Neural cell (in vitro differentiated cells): Measurements from ENCODE around the gene ANKRD36. TPM values are rescaled to one million over a fixed set of nuclear protein-coding genes. Genes with fewer than 3 reads are reported as not detected.
"Not testable (repeated sequence)": the region's sequence is repeated elsewhere in the genome, so short reads cannot be mapped to it uniquely, and the experiment has no call there.

ENCODE experiments used
- H2AFZ ChIP-seq: fragments of 200-600, 300-800 bp; sonication (generic), shearing (Covaris generic); 2 replicates; pipeline ENCODE4 v1.6.0; 2014; ENCODE audit warnings: low read depth, mild to moderate bottlenecking, antibody characterized with exemption, low read length, moderate library complexity
- H3F3A ChIP-seq: fragments of 200-600 bp; shearing (Covaris generic); 2 replicates; pipeline ENCODE4 v1.6.1; 2016; ENCODE audit warnings: mild to moderate bottlenecking, moderate library complexity, mixed read lengths, antibody characterized with exemption, low read length; ENCODE audit not compliant: insufficient read depth, poor library complexity, severe bottlenecking
- H3K27ac ChIP-seq: fragments of 200-600, 300-800 bp; sonication (generic), shearing (Covaris generic); 2 replicates; pipeline ENCODE4 v1.5.1; 2014; ENCODE audit warnings: mild to moderate bottlenecking, low read length, moderate library complexity
- H3K27me3 ChIP-seq: fragments of 300-800, 200-600 bp; sonication (generic), shearing (Covaris generic); 2 replicates; pipeline ENCODE4 v1.6.0; 2014; ENCODE audit warnings: mild to moderate bottlenecking, low read depth, low read length, moderate library complexity; ENCODE audit not compliant: insufficient read depth
- H3K36me3 ChIP-seq: fragments of 300-800, 200-600 bp; sonication (generic), shearing (Covaris generic); 2 replicates; pipeline ENCODE4 v1.5.1; 2014; ENCODE audit warnings: mild to moderate bottlenecking, antibody characterized with exemption, low read length, moderate library complexity; ENCODE audit not compliant: insufficient read depth
- H3K4me2 ChIP-seq: fragments of 300-800, 200-600 bp; sonication (generic), shearing (Covaris generic); 2 replicates; pipeline ENCODE4 v1.6.0; 2014; ENCODE audit warnings: mild to moderate bottlenecking, low read length
- H3K4me3 ChIP-seq: fragments of 300-800, 200-600 bp; sonication (generic), shearing (Covaris generic); 2 replicates; pipeline ENCODE4 v1.5.1; 2014; ENCODE audit warnings: mild to moderate bottlenecking, low read length, moderate library complexity
- H3K79me2 ChIP-seq: fragments of 200-600 bp; shearing (Covaris generic); replicated peaks from 2 replicates; pipeline ENCODE4 v1.6.0; 2014; ENCODE audit warnings: mild to moderate bottlenecking, low read length, moderate library complexity; ENCODE audit not compliant: insufficient read depth
- H3K9ac ChIP-seq: fragments of 300-800, 200-600 bp; sonication (generic), shearing (Covaris generic); 2 replicates; pipeline ENCODE4 v1.6.1; 2016; ENCODE audit warnings: mild to moderate bottlenecking, low read length, mixed read lengths
- H3K9me2 ChIP-seq: fragments of 200-600 bp; shearing (Covaris generic); 2 replicates; pipeline ENCODE4 v1.6.1; 2016; ENCODE audit warnings: mild to moderate bottlenecking, low read length, mixed read lengths; ENCODE audit not compliant: insufficient read depth
- H3K9me3 ChIP-seq: fragments of 200-600, 300-800 bp; sonication (generic), shearing (Covaris generic); 2 replicates; pipeline ENCODE4 v1.6.1; 2016; ENCODE audit warnings: mild to moderate bottlenecking, mixed run types, low read length, moderate library complexity, mixed read lengths
- H4K20me1 ChIP-seq: fragments of 200-600 bp; shearing (Covaris generic); 2 replicates; pipeline ENCODE4 v1.6.1; 2016; ENCODE audit warnings: mild to moderate bottlenecking, mixed run types; ENCODE audit not compliant: insufficient read depth
- CTCF ChIP-seq: fragments of 450-650 bp; IDR thresholded peaks from 2 replicates; pipeline ENCODE4 v1.5.1; 2014; ENCODE audit warnings: antibody characterized with exemption, mild to moderate bottlenecking, moderate library complexity; ENCODE audit not compliant: poor library complexity, severe bottlenecking
- EP300 ChIP-seq: fragments of 450-650 bp; conservative IDR thresholded peaks from 2 replicates; pipeline ENCODE4 v1.6.1; 2014; ENCODE audit warnings: antibody characterized with exemption, mild to moderate bottlenecking, moderate library complexity; ENCODE audit not compliant: poor library complexity, severe bottlenecking
- EZH2 ChIP-seq: fragments of 200-600, 300-800 bp; shearing (Covaris generic), sonication (generic); IDR thresholded peaks from 2 replicates; pipeline ENCODE4 v1.6.1; 2014; ENCODE audit warnings: antibody characterized with exemption, low read length, borderline replicate concordance, mild to moderate bottlenecking; ENCODE audit not compliant: insufficient read depth, poor library complexity, severe bottlenecking
- MXI1 ChIP-seq: fragments of 450-650 bp; conservative IDR thresholded peaks from 2 replicates; pipeline ENCODE4 v1.6.1; 2014; ENCODE audit warnings: antibody characterized with exemption, mild to moderate bottlenecking; ENCODE audit not compliant: poor library complexity, severe bottlenecking
- POLR2AphosphoS5 ChIP-seq: IDR thresholded peaks from 2 replicates; pipeline ENCODE4 v1.6.1; 2012
- RAD21 ChIP-seq: fragments of 450-650 bp; conservative IDR thresholded peaks from 2 replicates; pipeline ENCODE4 v1.6.1; 2014; ENCODE audit warnings: antibody characterized with exemption, mild to moderate bottlenecking, moderate library complexity
- REST ChIP-seq: IDR thresholded peaks from 2 replicates; pipeline ENCODE4 v1.6.1; 2012; ENCODE audit warnings: borderline replicate concordance
- SMC3 ChIP-seq: fragments of 450-650 bp; conservative IDR thresholded peaks from 2 replicates; pipeline ENCODE4 v1.6.1; 2014; ENCODE audit warnings: antibody characterized with exemption, mild to moderate bottlenecking, moderate library complexity; ENCODE audit not compliant: poor library complexity
- TAF1 ChIP-seq: IDR thresholded peaks from 2 replicates; pipeline ENCODE4 v1.6.1; 2012; ENCODE audit warnings: low read depth
- polyA plus RNA-seq: library from polyadenylated mRNA; depleted of rRNA; stranded (reverse); fragments of >200 nt; gene quantifications from 2 replicates; pipeline ENCODE4 v1.2.3, GENCODE V29; 2014

ANKRD36 gene
- polyA plus RNA-seq, 1 donor from 2014 or later: 81.5 TPM

DNA sequence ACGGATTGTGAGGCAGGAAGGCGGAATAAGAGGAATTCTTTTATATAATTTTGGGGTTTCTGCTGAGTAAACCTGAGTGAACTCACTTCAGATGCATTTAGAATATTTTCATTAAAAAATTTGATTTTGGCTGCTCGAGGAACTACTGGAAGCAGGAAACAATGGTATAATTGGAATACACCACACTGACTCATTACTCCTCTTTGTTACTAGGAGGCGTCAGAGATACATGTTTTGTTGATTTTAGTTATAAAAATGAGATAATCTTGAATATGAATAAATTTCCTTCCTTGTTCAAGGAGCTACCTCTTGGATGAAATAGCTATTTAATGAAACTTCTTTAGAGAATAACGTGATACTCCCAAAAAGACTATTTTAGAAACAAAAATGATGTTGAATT is 97.4 kb downstream of the ANKRD36 start:
- H3K27ac ChIP-seq: no peak overlapping the region
- no peak overlapping the region for H2AFZ ChIP-seq

GRCh38 chr2:97215025-97215424 is 102.1 kb downstream of the ANKRD36 start:
- not testable (repeated sequence) for H3K4me2 ChIP-seq, H2AFZ ChIP-seq, H4K20me1 ChIP-seq, H3K4me3 ChIP-seq, H3K9me3 ChIP-seq, H3K36me3 ChIP-seq, H3K27ac ChIP-seq, H3K9ac ChIP-seq, H3K9me2 ChIP-seq, H3K79me2 ChIP-seq, H3F3A ChIP-seq, H3K27me3 ChIP-seq

More for the DNA sequence above, 97.4 kb downstream of the ANKRD36 start:
- Histone ChIP-seq H3K9me3 (no peaks in the 10 kb centered on the region), H4K20me1 (no peaks in the 10 kb centered on the region), H3K79me2 (no peaks in the 10 kb centered on the region), H3K27me3 (no peaks in the 10 kb centered on the region), H3F3A (no peaks in the 10 kb centered on the region), H3K9me2 (no peaks in the 10 kb centered on the region), H3K9ac (no peak overlapping the region), H3K36me3 (peaks cover 8% of the 10 kb centered on the region), H3K4me3 (no peak overlapping the region), H3K4me2 (no peak overlapping the region)
- TF ChIP-seq REST (no peak), EP300 (no peak), CTCF (no peak), SMC3 (no peak), EZH2 (no peak), RAD21 (no peak), POLR2AphosphoS5 (no peak), MXI1 (no peak), TAF1 (no peak)

DNA sequence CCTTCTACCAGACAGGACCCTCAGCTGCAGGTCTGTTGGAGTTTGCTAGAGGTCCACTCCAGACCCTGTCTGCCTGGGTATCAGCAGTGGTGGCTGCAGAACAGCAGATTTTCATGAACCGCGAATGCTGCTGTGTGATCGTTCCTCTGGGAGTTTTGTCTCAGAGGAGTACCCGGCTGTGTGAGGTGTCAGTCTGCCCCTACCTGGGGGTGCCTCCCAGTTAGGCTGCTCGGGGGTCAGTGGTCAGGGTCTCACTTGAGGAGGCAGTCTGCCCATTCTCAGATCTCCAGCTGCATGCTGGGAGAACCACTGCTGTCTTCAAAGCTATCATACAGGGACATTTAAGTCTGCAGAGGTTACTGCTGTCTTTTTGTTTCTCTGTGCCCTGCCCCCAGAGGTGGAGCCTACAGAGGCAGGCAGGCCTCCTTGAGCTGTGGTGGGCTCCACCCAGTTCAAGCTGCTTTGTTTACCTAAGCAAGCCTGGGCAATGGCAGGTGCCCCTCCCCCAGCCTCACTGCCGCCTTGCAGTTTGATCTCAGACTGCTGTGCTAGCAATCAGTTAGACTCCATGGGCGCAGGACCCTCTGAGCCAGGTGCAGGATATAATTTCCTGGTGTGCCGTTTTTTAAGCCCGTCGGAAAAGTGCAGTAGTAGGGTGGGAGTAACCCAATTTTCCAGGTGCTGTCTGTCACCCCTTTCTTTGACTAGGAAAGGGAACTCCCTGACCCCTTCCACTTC is 118.1 kb downstream of the ANKRD36 start:
- not testable (repeated sequence) for H3F3A ChIP-seq, H3K27ac ChIP-seq, H3K4me2 ChIP-seq, H4K20me1 ChIP-seq, H2AFZ ChIP-seq, H3K27me3 ChIP-seq, H3K4me3 ChIP-seq, H3K79me2 ChIP-seq, H3K9me2 ChIP-seq, H3K36me3 ChIP-seq, H3K9me3 ChIP-seq, H3K9ac ChIP-seq

- not testable (repeated sequence) for H3K36me3 ChIP-seq, H3K4me2 ChIP-seq, H3K9me2 ChIP-seq, H3K9me3 ChIP-seq, H3K27me3 ChIP-seq, H2AFZ ChIP-seq, H3K27ac ChIP-seq, H3K4me3 ChIP-seq, H3F3A ChIP-seq, H4K20me1 ChIP-seq, H3K79me2 ChIP-seq, H3K9ac ChIP-seq
Measured at GRCh38 chr2:97232981-97233380, 120.0 kb downstream of the ANKRD36 start.

DNA sequence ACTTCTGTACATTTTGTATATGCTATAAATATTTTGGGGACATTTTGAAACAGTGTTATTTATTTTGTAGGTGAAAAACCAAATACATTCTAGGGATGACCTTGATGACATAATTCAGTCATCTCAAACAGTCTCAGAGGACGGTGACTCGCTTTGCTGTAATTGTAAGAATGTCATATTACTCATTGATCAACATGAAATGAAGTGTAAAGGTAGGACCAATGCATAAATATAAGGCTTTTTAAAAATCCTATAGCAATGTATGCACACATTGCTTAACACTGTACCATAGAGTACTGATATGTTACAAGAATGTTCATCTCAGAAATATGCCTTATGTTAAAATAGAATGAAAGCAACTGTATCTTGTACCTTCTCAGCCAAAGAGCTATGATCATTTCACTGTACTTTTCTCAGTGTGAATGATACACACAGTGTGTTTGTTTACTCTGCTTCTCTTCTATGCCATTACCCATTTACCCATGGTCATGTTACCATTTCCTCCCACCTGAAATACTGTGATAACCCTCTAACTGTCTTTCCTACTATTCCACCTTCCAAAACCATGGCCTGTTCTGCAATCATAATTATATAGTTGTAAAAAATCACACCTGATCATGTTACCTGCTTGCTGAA is 120.8 kb downstream of the ANKRD36 start:
- H3F3A ChIP-seq, H3K9ac ChIP-seq, H3K27ac ChIP-seq, H3K36me3 ChIP-seq, H3K9me3 ChIP-seq, H3K27me3 ChIP-seq, H2AFZ ChIP-seq, H4K20me1 ChIP-seq, H3K9me2 ChIP-seq, H3K79me2 ChIP-seq, H3K4me2 ChIP-seq, H3K4me3 ChIP-seq: not testable (repeated sequence)
